Measurements from ENCODE around the gene PRKAR2B. TPM values are rescaled to one million over a fixed set of nuclear protein-coding genes. Genes with fewer than 3 reads are reported as not detected.

The PRKAR2B gene
- total and polyA plus RNA-seq, 9 donors: 24.2 to 84.9 (median 43.7) TPM

DNA sequence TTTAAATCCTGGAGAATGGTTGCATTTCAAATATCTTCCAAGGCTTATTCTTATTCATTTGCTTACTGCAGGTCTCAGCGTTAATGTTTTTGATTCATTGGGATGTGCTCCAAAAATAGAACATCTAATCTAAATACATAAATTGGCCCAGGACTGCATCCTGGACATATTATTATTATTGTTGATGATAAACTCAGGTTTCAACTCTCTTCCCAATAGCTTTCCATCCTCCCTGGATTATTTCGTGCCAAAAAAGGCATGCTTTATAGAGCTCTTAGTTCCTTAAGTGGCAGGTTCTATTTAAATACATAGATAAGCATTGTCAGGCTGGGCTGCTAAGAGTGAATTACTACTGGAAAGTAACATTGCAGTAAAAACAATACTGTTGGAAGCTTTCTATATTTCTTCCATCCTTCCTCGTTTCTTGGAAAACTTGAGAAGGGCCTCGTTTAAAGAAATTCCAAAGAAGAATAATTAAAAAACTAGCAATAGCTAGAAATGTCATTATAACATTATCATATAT lies 14.7 kb upstream of the PRKAR2B start:
- 12 to 18% (median 13%) methylated on average over 4 of the region's 4 CpGs for WGBS, 3 donors
- intact Hi-C loops (cut with DNase I): no loop called here
- no peak overlapping the region for H3K27ac ChIP-seq
- no peaks in the 10 kb centered on the region for H3K36me3 ChIP-seq
- no peak for DNase-seq
- no peak for TF ChIP-seq POLR2A (IDR thresholded peaks at IDR 0.05)
- TF ChIP-seq, protein P1, sequence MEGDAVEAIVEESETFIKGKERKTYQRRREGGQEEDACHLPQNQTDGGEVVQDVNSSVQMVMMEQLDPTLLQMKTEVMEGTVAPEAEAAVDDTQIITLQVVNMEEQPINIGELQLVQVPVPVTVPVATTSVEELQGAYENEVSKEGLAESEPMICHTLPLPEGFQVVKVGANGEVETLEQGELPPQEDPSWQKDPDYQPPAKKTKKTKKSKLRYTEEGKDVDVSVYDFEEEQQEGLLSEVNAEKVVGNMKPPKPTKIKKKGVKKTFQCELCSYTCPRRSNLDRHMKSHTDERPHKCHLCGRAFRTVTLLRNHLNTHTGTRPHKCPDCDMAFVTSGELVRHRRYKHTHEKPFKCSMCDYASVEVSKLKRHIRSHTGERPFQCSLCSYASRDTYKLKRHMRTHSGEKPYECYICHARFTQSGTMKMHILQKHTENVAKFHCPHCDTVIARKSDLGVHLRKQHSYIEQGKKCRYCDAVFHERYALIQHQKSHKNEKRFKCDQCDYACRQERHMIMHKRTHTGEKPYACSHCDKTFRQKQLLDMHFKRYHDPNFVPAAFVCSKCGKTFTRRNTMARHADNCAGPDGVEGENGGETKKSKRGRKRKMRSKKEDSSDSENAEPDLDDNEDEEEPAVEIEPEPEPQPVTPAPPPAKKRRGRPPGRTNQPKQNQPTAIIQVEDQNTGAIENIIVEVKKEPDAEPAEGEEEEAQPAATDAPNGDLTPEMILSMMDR (IDR thresholded peaks at IDR 0.05): no peak
- TF ChIP-seq EP300 (IDR thresholded peaks at IDR 0.05): no peak
- no peaks in the 10 kb centered on the region for H3K4me1 ChIP-seq (ENCODE audit: insufficient read depth)
- no peaks in the 10 kb centered on the region for H3K9me3 ChIP-seq
- H3K27me3 ChIP-seq: no peaks in the 10 kb centered on the region
- H3K4me3 ChIP-seq: no peak overlapping the region

DNA sequence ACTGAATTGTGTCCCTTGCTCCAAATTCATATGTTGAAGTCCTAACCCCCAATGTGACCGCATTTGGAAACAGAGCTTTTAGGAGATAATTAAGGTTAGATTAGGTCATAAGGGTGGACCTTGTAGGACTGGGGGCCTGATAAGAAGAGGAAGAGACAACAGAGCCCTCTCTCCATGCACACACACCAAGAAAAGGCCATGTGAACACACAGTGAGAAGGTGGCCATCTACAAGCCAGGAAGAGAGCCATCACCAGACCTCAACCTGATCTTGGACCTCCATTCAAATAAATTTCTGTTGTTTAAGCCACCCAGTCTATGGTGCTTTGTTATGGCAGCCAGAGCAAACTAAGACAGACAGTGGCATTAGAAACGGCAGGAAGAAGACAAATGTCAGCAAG lies 12.5 kb upstream of the PRKAR2B start:
- no peaks in the 10 kb centered on the region for H3K36me3 ChIP-seq
- H3K27me3 ChIP-seq: no peaks in the 10 kb centered on the region
- no peaks in the 10 kb centered on the region for H3K4me1 ChIP-seq (ENCODE audit: insufficient read depth)
- no peaks in the 10 kb centered on the region for H3K9me3 ChIP-seq
- DNase-seq: no peak
- TF ChIP-seq POLR2A (IDR thresholded peaks at IDR 0.05): no peak
- TF ChIP-seq, protein P1 (IDR thresholded peaks at IDR 0.05): no peak
- no peak for TF ChIP-seq EP300 (IDR thresholded peaks at IDR 0.05)
- intact Hi-C loops (cut with DNase I): no loop called here
- H3K27ac ChIP-seq: no peak overlapping the region
- no peak overlapping the region for H3K4me3 ChIP-seq
- 97 to 98% (median 98%) methylated on average over 2 of the region's 2 CpGs for WGBS, 3 donors

DNA sequence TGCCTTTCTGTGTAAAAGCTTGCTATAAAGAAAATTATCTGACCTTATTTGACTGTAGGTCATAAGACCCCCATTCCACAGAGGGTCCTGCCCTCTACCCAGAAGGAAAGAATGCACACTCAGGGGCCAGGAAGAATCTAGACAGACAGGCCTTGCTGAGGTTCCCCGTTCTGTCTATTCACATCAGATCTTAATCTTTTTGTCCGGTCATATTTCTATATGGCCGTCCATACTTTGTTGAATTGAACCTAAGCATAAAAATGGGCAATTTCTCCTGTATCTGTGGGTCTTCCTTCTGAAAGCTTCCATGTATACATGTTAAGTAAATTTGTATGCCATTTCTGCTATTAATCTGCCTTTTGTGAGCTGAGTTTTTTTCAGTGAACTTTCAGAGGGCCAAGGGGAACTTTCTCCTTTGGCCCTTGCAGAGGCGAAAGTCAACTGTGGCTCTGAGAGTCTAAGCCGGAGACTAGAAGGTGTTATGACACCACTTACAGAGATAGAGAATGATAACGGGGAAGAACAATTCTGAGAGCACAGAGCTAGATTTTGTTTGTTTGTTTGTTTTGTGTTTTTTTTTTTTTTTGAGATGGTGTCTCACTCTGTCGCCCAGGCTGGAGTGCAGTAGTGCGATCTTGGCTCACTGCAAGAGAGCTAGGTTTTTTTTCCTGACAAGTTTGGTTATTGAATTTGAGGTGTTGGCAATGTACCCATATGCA lies 11.6 kb upstream of the PRKAR2B start:
- no peaks in the 10 kb centered on the region for H3K27me3 ChIP-seq
- no peak overlapping the region for H3K4me3 ChIP-seq
- no peak overlapping the region for H3K27ac ChIP-seq
- WGBS, 3 donors: 93 to 96% (median 96%) methylated on average over 8 of the region's 8 CpGs
- H3K36me3 ChIP-seq: no peaks in the 10 kb centered on the region
- DNase-seq: no peak
- TF ChIP-seq POLR2A (IDR thresholded peaks at IDR 0.05) (no peak), EP300 (IDR thresholded peaks at IDR 0.05) (no peak)
- TF ChIP-seq, protein P1 (IDR thresholded peaks at IDR 0.05): no peak
- no peaks in the 10 kb centered on the region for H3K4me1 ChIP-seq (ENCODE audit: insufficient read depth)
- intact Hi-C loops (cut with DNase I): no loop called here
- H3K9me3 ChIP-seq: no peaks in the 10 kb centered on the region

DNA sequence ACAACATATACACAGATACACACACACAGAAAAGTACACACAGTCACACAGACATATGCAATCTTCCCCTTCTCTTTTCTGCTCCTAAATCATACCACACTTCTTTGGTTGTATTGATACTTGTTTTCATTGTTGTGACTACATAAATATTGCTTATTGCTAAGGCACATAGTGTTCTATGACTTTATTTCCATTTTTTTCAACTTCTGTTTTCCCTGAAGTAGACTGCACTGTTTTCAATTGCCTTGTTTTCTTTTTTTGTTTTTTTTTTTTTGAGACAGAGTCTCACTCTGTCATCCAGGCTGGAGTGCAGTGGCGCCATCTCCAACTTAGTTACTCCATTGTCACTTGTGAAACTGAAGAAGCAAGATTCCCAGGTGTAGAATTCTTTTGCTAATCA lies 10.0 kb upstream of the PRKAR2B start:
- no peak for DNase-seq
- Histone ChIP-seq H3K27ac (no peak overlapping the region), H3K4me1 (ENCODE audit: insufficient read depth) (no peaks in the 10 kb centered on the region), H3K27me3 (no peaks in the 10 kb centered on the region), H3K9me3 (no peaks in the 10 kb centered on the region), H3K36me3 (no peaks in the 10 kb centered on the region), H3K4me3 (no peak overlapping the region)
- TF ChIP-seq, protein P1 (IDR thresholded peaks at IDR 0.05): no peak
- TF ChIP-seq POLR2A (IDR thresholded peaks at IDR 0.05): no peak
- TF ChIP-seq EP300 (IDR thresholded peaks at IDR 0.05): no peak
- intact Hi-C loops (cut with DNase I): no loop called here
- WGBS, 3 donors: 90 to 97% (median 95%) methylated on average over 1 of the region's 1 CpG
